ENCODE data around the gene TMEM100.

DNA sequence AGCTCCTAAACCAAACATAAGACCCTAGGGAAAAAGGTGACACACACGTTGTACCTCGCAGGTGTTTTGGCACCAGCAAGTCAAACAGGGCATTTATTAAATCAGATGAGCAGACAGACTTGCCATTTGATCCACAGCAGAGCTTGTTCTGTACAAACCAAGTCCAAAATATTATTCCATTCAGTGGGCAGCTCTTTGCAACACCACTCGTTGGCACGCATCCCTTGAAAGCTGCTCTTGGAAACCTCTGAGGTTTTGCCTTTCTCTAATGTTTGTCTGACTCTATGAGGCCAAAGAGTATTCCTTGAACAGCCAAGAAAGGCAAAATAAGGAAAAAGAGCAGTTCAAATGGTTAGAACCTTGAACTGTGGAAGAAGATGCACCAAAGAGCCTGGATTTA, 12.7 kb downstream of the TMEM100 start:
- TF ChIP-seq, protein P1, sequence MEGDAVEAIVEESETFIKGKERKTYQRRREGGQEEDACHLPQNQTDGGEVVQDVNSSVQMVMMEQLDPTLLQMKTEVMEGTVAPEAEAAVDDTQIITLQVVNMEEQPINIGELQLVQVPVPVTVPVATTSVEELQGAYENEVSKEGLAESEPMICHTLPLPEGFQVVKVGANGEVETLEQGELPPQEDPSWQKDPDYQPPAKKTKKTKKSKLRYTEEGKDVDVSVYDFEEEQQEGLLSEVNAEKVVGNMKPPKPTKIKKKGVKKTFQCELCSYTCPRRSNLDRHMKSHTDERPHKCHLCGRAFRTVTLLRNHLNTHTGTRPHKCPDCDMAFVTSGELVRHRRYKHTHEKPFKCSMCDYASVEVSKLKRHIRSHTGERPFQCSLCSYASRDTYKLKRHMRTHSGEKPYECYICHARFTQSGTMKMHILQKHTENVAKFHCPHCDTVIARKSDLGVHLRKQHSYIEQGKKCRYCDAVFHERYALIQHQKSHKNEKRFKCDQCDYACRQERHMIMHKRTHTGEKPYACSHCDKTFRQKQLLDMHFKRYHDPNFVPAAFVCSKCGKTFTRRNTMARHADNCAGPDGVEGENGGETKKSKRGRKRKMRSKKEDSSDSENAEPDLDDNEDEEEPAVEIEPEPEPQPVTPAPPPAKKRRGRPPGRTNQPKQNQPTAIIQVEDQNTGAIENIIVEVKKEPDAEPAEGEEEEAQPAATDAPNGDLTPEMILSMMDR (IDR thresholded peaks at IDR 0.05) = no peak
- TF ChIP-seq POLR2A (IDR thresholded peaks at IDR 0.05) = no peak

Measured in lower leg skin (tissue), 3 donors.